OCI-LY1 (cell line): ENCODE measurements around the gene HDGFL3.
"Not testable (repeated sequence)": the region's sequence is repeated elsewhere in the genome, so short reads cannot be mapped to it uniquely, and the experiment has no call there.

Source experiments
- H2AFZ ChIP-seq: fragments of 200-600 bp; sonication (generic), shearing (Covaris generic); 2 replicates; pipeline ENCODE4 v1.6.0; 2014; ENCODE audit warnings: antibody characterized with exemption, mild to moderate bottlenecking, low read length
- H3F3A ChIP-seq: fragments of 200-600 bp; sonication (generic), shearing (Covaris generic); 2 replicates; pipeline ENCODE4 v1.6.0; 2014; ENCODE audit warnings: mild to moderate bottlenecking, antibody characterized with exemption, low read length, moderate library complexity; ENCODE audit not compliant: insufficient read depth
- H3K27ac ChIP-seq: fragments of 200-600 bp; sonication (generic); 2 replicates; pipeline ENCODE4 v1.5.1; 2014; ENCODE audit warnings: low read length, mixed run types, mild to moderate bottlenecking, low read depth; ENCODE audit not compliant: poor library complexity, severe bottlenecking
- H3K27me3 ChIP-seq: fragments of 200-600 bp; sonication (generic); 2 replicates; pipeline ENCODE4 v1.6.0; 2014; ENCODE audit warnings: antibody characterized with exemption, mild to moderate bottlenecking, low read length, moderate library complexity; ENCODE audit not compliant: insufficient read depth
- H3K36me3 ChIP-seq: fragments of 200-600 bp; sonication (generic); 2 replicates; pipeline ENCODE4 v1.6.1; 2014; ENCODE audit warnings: mild to moderate bottlenecking, antibody characterized with exemption, low read length, moderate library complexity, mixed read lengths; ENCODE audit not compliant: insufficient read depth
- H3K4me1 ChIP-seq: fragments of 200-600 bp; sonication (generic); 2 replicates; pipeline ENCODE4 v1.5.1; 2014; ENCODE audit warnings: mild to moderate bottlenecking, low read length, moderate library complexity; ENCODE audit not compliant: insufficient read depth, severe bottlenecking
- H3K4me2 ChIP-seq: fragments of 200-600 bp; sonication (generic), shearing (Covaris generic); 2 replicates; pipeline ENCODE4 v1.6.1; 2014; ENCODE audit warnings: low read length
- H3K4me3 ChIP-seq: fragments of 200-600 bp; sonication (generic); 2 replicates; pipeline ENCODE4 v1.5.1; 2014; ENCODE audit warnings: low read length, low read depth, mild to moderate bottlenecking, mixed read lengths; ENCODE audit not compliant: poor library complexity, severe bottlenecking
- H3K79me2 ChIP-seq: fragments of 200-600 bp; shearing (Covaris generic); 2 replicates; pipeline ENCODE4 v1.6.1; 2016; ENCODE audit warnings: mixed run types, low read length, mixed read lengths; ENCODE audit not compliant: insufficient read depth
- H3K9ac ChIP-seq: fragments of 200-600 bp; sonication (generic), shearing (Covaris generic); 2 replicates; pipeline ENCODE4 v1.6.1; 2014; ENCODE audit warnings: mild to moderate bottlenecking, low read length, mixed read lengths
- H3K9me2 ChIP-seq: fragments of 200-600 bp; sonication (generic), shearing (Covaris generic); 2 replicates; pipeline ENCODE4 v1.6.1; 2014; ENCODE audit warnings: low read depth, mild to moderate bottlenecking, low read length, mixed read lengths
- H3K9me3 ChIP-seq: fragments of 200-600 bp; shearing (Covaris generic); 2 replicates; pipeline ENCODE4 v1.6.1; 2014; ENCODE audit warnings: low read length, mixed read lengths
- H4K20me1 ChIP-seq: fragments of 200-600 bp; sonication (generic), shearing (Covaris generic); 2 replicates; pipeline ENCODE4 v1.6.0; 2016; ENCODE audit warnings: mild to moderate bottlenecking, low read length; ENCODE audit not compliant: insufficient read depth
- EZH2 ChIP-seq: fragments of 200-600 bp; sonication (generic), shearing (Covaris generic); IDR thresholded peaks from 2 replicates; pipeline ENCODE4 v1.8.0; 2017; ENCODE audit warnings: borderline replicate concordance, mixed run types, mild to moderate bottlenecking, antibody characterized with exemption, low read length, moderate library complexity, mixed read lengths
- TF ChIP-seq, protein P1 (sequence below): fragments of 200-600 bp; sonication (generic), shearing (Covaris generic); IDR thresholded peaks from 2 replicates; pipeline ENCODE4 v1.5.1; 2017; ENCODE audit warnings: mild to moderate bottlenecking, antibody characterized with exemption, low read length, moderate library complexity, mixed read lengths

Gene HDGFL3

DNA sequence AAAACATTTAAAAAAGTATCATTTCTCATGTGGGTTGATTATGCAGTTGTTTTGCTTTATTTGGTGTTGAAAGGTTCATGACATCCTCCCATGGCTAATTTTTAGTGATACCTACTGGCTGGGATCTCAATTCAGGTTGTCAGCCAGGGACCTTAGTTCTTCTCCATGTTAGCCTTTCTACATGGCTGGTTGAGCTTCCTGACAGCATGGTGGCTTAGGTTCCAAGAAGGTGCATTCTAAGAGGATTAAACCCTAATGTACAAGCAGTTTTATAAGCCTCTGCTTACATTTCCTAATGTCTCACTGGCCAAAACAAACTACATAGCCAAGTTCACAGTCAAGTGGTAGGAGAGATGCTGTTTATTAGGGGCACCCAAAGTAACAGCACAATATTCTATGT lies 109.5 kb downstream of the HDGFL3 start:
- no peak overlapping the region for H2AFZ ChIP-seq
- no peaks in the 10 kb centered on the region for H3F3A ChIP-seq
- TF ChIP-seq, protein P1, sequence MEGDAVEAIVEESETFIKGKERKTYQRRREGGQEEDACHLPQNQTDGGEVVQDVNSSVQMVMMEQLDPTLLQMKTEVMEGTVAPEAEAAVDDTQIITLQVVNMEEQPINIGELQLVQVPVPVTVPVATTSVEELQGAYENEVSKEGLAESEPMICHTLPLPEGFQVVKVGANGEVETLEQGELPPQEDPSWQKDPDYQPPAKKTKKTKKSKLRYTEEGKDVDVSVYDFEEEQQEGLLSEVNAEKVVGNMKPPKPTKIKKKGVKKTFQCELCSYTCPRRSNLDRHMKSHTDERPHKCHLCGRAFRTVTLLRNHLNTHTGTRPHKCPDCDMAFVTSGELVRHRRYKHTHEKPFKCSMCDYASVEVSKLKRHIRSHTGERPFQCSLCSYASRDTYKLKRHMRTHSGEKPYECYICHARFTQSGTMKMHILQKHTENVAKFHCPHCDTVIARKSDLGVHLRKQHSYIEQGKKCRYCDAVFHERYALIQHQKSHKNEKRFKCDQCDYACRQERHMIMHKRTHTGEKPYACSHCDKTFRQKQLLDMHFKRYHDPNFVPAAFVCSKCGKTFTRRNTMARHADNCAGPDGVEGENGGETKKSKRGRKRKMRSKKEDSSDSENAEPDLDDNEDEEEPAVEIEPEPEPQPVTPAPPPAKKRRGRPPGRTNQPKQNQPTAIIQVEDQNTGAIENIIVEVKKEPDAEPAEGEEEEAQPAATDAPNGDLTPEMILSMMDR, result no peak
- no peak for TF ChIP-seq EZH2
- no peaks in the 10 kb centered on the region for H3K9me2 ChIP-seq
- no peaks in the 10 kb centered on the region for H3K4me1 ChIP-seq
- no peaks in the 10 kb centered on the region for H3K27me3 ChIP-seq
- H3K4me3 ChIP-seq, result no peak overlapping the region
- H3K4me2 ChIP-seq, result no peak overlapping the region
- no peaks in the 10 kb centered on the region for H3K9me3 ChIP-seq
- no peaks in the 10 kb centered on the region for H3K36me3 ChIP-seq
- H3K9ac ChIP-seq, result no peak overlapping the region
- no peaks in the 10 kb centered on the region for H3K79me2 ChIP-seq
- H3K27ac ChIP-seq, result no peak overlapping the region
- H4K20me1 ChIP-seq, result no peaks in the 10 kb centered on the region

DNA sequence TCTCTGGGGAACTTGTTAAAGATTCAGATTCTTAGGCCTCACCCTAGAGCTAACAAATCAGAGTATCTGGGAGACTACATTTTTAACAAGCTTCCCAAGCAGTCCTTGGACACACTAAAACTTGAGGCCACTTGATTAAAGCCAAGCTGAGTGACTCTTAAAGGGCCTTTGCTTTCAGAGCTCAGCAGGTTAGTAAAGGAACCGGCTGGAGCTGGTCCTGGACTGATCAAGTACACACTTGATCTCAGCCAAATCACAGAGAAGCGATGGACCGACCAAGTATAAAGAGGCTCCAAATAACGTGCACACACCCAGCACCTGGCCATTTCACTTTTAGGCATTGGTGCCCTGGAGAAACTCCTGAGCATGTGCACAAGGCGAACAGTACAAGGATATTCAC lies 113.0 kb downstream of the HDGFL3 start:
- H3K9me2 ChIP-seq, result no peaks in the 10 kb centered on the region
- H3F3A ChIP-seq, result no peaks in the 10 kb centered on the region
- no peak overlapping the region for H3K27ac ChIP-seq
- no peak overlapping the region for H2AFZ ChIP-seq
- no peaks in the 10 kb centered on the region for H3K36me3 ChIP-seq
- H3K9me3 ChIP-seq, result no peaks in the 10 kb centered on the region
- H3K4me2 ChIP-seq, result no peak overlapping the region
- no peak for TF ChIP-seq EZH2
- TF ChIP-seq, protein P1, result no peak
- no peaks in the 10 kb centered on the region for H4K20me1 ChIP-seq
- no peaks in the 10 kb centered on the region for H3K79me2 ChIP-seq
- no peaks in the 10 kb centered on the region for H3K27me3 ChIP-seq
- H3K9ac ChIP-seq, result no peak overlapping the region
- H3K4me3 ChIP-seq, result no peak overlapping the region
- H3K4me1 ChIP-seq, result peaks cover 7% of the 10 kb centered on the region

DNA sequence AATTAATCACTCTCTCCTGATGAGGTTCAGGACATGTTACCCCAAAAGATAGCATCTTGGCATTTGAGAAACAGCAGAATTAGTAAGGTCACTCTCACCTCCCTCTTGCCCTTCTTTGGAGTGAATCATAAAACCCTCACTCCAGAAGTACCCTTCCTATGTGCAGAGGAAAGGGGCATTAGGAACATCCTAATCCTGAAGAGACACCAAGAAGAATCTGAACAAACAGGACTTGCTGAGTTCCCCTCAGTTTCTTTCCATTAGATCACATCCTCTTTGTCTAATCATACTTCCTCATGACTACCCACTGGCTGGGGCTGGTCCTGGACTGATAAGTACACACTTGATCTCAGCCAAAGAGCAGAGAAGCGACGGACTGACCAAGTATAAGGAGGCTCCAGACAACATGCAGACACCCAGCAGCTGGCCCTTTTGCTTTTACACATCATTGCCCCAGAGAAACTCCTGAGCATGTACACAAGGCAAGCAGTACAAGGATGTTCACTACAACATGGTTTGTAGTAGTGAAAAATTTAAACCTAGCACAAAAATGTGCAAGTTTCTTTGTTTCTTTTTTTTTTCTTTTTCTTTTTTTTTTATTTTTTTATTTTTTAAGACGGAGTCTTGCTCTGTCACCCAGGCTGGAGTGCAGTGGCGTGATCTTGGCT lies 115.2 kb downstream of the HDGFL3 start:
- H3K79me2 ChIP-seq, result no peaks in the 10 kb centered on the region
- no peaks in the 10 kb centered on the region for H3K9me2 ChIP-seq
- no peaks in the 10 kb centered on the region for H3K27me3 ChIP-seq
- no peak overlapping the region for H3K4me3 ChIP-seq
- H3K4me1 ChIP-seq, result peaks cover 7% of the 10 kb centered on the region
- no peaks in the 10 kb centered on the region for H3K9me3 ChIP-seq
- H3F3A ChIP-seq, result no peaks in the 10 kb centered on the region
- H3K27ac ChIP-seq, result no peak overlapping the region
- H4K20me1 ChIP-seq, result no peaks in the 10 kb centered on the region
- H3K9ac ChIP-seq, result no peak overlapping the region
- TF ChIP-seq, protein P1, result no peak
- no peak for TF ChIP-seq EZH2
- no peak overlapping the region for H2AFZ ChIP-seq
- no peaks in the 10 kb centered on the region for H3K36me3 ChIP-seq
- H3K4me2 ChIP-seq, result no peak overlapping the region; the same call in 1 of the 2 replicates

DNA sequence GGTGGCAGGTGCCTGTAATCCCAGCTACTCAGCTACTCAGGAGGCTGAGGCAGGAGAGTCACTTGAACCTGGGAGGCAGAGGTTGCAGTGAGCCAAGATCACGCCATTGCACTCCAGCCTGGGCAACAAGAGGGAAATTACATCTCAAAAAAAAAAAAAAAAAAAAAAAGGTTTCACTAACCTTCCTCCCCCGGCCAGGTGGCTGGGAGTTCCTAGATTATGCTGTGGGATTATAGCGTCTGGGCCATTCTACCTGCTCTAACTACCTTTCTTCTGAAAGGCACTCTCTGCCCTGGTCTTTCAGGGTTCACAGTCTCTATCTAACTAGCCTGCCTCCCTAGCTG lies 115.7 kb downstream of the HDGFL3 start:
- not testable (repeated sequence) for H3F3A ChIP-seq, H2AFZ ChIP-seq, H3K9ac ChIP-seq, H4K20me1 ChIP-seq, H3K79me2 ChIP-seq, H3K36me3 ChIP-seq, H3K9me3 ChIP-seq, H3K4me3 ChIP-seq, H3K27ac ChIP-seq, H3K27me3 ChIP-seq, H3K4me2 ChIP-seq, H3K9me2 ChIP-seq, H3K4me1 ChIP-seq
